ENCODE results near the gene MYO1B.

DNA sequence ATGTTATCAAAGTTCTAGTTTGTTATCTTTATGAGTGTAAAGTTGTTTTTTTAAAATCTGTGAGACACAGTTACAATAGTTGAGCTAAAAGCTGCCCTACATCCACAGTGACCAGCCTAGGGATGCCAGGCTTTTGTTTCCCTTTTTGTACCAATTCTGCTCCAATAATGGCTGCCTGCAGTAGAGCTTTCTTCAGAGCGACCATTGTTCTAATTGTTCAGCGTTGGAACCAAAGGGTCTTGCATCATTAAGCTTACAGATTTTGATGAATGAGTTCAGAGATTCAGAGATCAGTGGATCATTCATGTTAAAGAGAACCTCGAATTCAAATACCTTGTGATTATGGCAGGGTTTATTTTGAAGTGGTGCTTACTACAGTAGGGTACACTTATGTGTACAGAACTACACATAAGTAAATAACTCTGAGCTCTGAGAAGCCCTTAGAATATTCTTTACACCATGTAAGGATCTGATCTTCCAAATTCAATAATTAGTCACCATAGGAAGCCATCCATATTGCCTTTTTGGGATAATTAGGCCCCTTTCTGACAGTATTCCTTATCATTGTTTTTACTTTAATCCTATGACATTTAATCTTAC, 157.9 kb downstream of the MYO1B start:
- TF ChIP-seq ZNF274 (IDR thresholded peaks at IDR 0.05; ENCODE audit: low read depth, low read length) (no peak), SUZ12 (IDR thresholded peaks at IDR 0.05; ENCODE audit: extremely low read depth, insufficient read depth, insufficient read length) (no peak), YY1 (IDR thresholded peaks at IDR 0.05; ENCODE audit: insufficient read depth, insufficient read length) (no peak)
